GM21367 (cell line): ENCODE data around the gene STARD7.
"Not testable (repeated sequence)": the region's sequence is repeated elsewhere in the genome, so short reads cannot be mapped to it uniquely, and the experiment has no call there.

Source experiments
- ATAC-seq: cut with Tn5 transposase; IDR thresholded peaks from one replicate; pipeline ENCODE4 v1.9.1; 2021; ENCODE audit not compliant: unreplicated experiment

The STARD7 gene

GRCh38 chr2:96151595-96152303 lies 56.9 kb downstream of the STARD7 start:
- ATAC-seq = no peak

- no peak for ATAC-seq
These were observed 57.6 kb downstream of the STARD7 start for GRCh38 chr2:96150791-96151594.

- no peak for ATAC-seq
These were observed 58.5 kb downstream of the STARD7 start for GRCh38 chr2:96150007-96150640.

GRCh38 chr2:96148410-96149217 lies 60.0 kb downstream of the STARD7 start:
- ATAC-seq = peak; percentile 39

- ATAC-seq = no peak
These were observed 60.9 kb downstream of the STARD7 start for GRCh38 chr2:96147593-96148201.

- ATAC-seq = no peak
These were observed 61.6 kb downstream of the STARD7 start for GRCh38 chr2:96146881-96147592.

- peak; percentile 20 for ATAC-seq
These were observed 62.3 kb downstream of the STARD7 start for GRCh38 chr2:96146153-96146880.

- no peak for ATAC-seq
These were observed 62.8 kb downstream of the STARD7 start for GRCh38 chr2:96145848-96146152.

- ATAC-seq = peak; percentile 38
These were observed 63.4 kb downstream of the STARD7 start, which contains the start of gene DUSP2 for GRCh38 chr2:96145036-96145847. TSS of gene DUSP2 (minus strand) at chr2:96145440. CDS start at chr2:96145354, 86 bp downstream.

- no peak for ATAC-seq
These were observed 64.1 kb downstream of the STARD7 start for GRCh38 chr2:96144481-96145035.

GRCh38 chr2:96143848-96144480 lies 64.7 kb downstream of the STARD7 start:
- no peak for ATAC-seq

- ATAC-seq = no peak
These were observed 65.3 kb downstream of the STARD7 start for GRCh38 chr2:96143231-96143847.

- ATAC-seq = no peak
These were observed 66.2 kb downstream of the STARD7 start for GRCh38 chr2:96142217-96143113.

GRCh38 chr2:96141624-96141967 lies 67.0 kb downstream of the STARD7 start:
- not testable (repeated sequence) for ATAC-seq

- ATAC-seq = no peak
These were observed 67.5 kb downstream of the STARD7 start for GRCh38 chr2:96140941-96141623.
